HG03439 (cell line): Measurements from ENCODE around the gene PPP1CB.

ENCODE experiments used
- ATAC-seq: cut with Tn5 transposase; IDR thresholded peaks from one replicate; pipeline ENCODE4 v1.9.1; 2021; ENCODE audit warnings: mild to moderate bottlenecking, moderate library complexity; ENCODE audit not compliant: unreplicated experiment

Gene PPP1CB

GRCh38 chr2:28842042-28842441, 90.4 kb downstream of the PPP1CB start:
- no peak for ATAC-seq
